Measurements from ENCODE around the gene PLXND1. TPM values are rescaled to one million over a fixed set of nuclear protein-coding genes. Genes with fewer than 3 reads are reported as not detected.

PLXND1 gene
- polyA plus RNA-seq, 1 donor from 2014 or later: 0.05 TPM

- H2AFZ ChIP-seq (ENCODE audit: low read depth, low read length): no peak overlapping the region
- no peaks in the 10 kb centered on the region for H3K79me2 ChIP-seq (replicated peaks; ENCODE audit: insufficient read depth, low read length)
- no peaks in the 10 kb centered on the region for H3K36me3 ChIP-seq (ENCODE audit: insufficient read depth, low read length)
- H3K27ac ChIP-seq (ENCODE audit: low read length): no peak overlapping the region
- no peak overlapping the region for H3K4me3 ChIP-seq (ENCODE audit: low read length)
- H3K9ac ChIP-seq (ENCODE audit: low read length): no peak overlapping the region
- TF ChIP-seq MXI1 (conservative IDR thresholded peaks at IDR 0.05; ENCODE audit: poor library complexity, severe bottlenecking): no peak
- no peak for TF ChIP-seq POLR2AphosphoS5 (IDR thresholded peaks at IDR 0.05)
- no peak for TF ChIP-seq RAD21 (conservative IDR thresholded peaks at IDR 0.05)
- TF ChIP-seq EP300 (conservative IDR thresholded peaks at IDR 0.05; ENCODE audit: poor library complexity, severe bottlenecking): no peak
- TF ChIP-seq CTCF (IDR thresholded peaks at IDR 0.05; ENCODE audit: poor library complexity, severe bottlenecking): no peak
- no peak for TF ChIP-seq SMC3 (conservative IDR thresholded peaks at IDR 0.05; ENCODE audit: poor library complexity)
- no peak for TF ChIP-seq REST (IDR thresholded peaks at IDR 0.05; ENCODE audit: borderline replicate concordance)
- no peak for TF ChIP-seq EZH2 (IDR thresholded peaks at IDR 0.05; ENCODE audit: borderline replicate concordance, insufficient read depth, low read length, poor library complexity, severe bottlenecking)
- no peak for TF ChIP-seq TAF1 (IDR thresholded peaks at IDR 0.05; ENCODE audit: low read depth)
- no peak overlapping the region for H3K4me2 ChIP-seq (ENCODE audit: low read length)
- no peaks in the 10 kb centered on the region for H3K9me3 ChIP-seq (ENCODE audit: low read length)
- H3F3A ChIP-seq (ENCODE audit: insufficient read depth, low read length, poor library complexity, severe bottlenecking): no peaks in the 10 kb centered on the region
- no peaks in the 10 kb centered on the region for H4K20me1 ChIP-seq (ENCODE audit: insufficient read depth)
- no peaks in the 10 kb centered on the region for H3K27me3 ChIP-seq (ENCODE audit: insufficient read depth, low read depth, low read length)
- no peaks in the 10 kb centered on the region for H3K9me2 ChIP-seq (ENCODE audit: insufficient read depth, low read length)
Observed at GRCh38 chr3:129561619-129562248, 44.7 kb downstream of the PLXND1 start.

- Histone ChIP-seq H3K36me3 (ENCODE audit: insufficient read depth, low read length) (no peaks in the 10 kb centered on the region), H3K9me2 (ENCODE audit: insufficient read depth, low read length) (no peaks in the 10 kb centered on the region), H3K9ac (ENCODE audit: low read length) (no peak overlapping the region), H2AFZ (ENCODE audit: low read depth, low read length) (no peak overlapping the region), H4K20me1 (ENCODE audit: insufficient read depth) (no peaks in the 10 kb centered on the region), H3K9me3 (ENCODE audit: low read length) (no peaks in the 10 kb centered on the region), H3F3A (ENCODE audit: insufficient read depth, low read length, poor library complexity, severe bottlenecking) (no peaks in the 10 kb centered on the region), H3K79me2 (replicated peaks; ENCODE audit: insufficient read depth, low read length) (no peaks in the 10 kb centered on the region), H3K4me2 (ENCODE audit: low read length) (no peak overlapping the region), H3K4me3 (ENCODE audit: low read length) (no peak overlapping the region), H3K27me3 (ENCODE audit: insufficient read depth, low read depth, low read length) (no peaks in the 10 kb centered on the region), H3K27ac (ENCODE audit: low read length) (no peak overlapping the region)
- TF ChIP-seq EZH2 (IDR thresholded peaks at IDR 0.05; ENCODE audit: borderline replicate concordance, insufficient read depth, low read length, poor library complexity, severe bottlenecking): no peak
Observed at GRCh38 chr3:129560911-129561594, 45.4 kb downstream of the PLXND1 start.
